Measurements from ENCODE around the gene DLGAP3.

- TF ChIP-seq CTCF (conservative IDR thresholded peaks at IDR 0.05 in 1 of 2, IDR thresholded peaks at IDR 0.05 in 1 of 2; ENCODE audit: extremely low read depth in 1 of 2, insufficient read depth in 1 of 2, low read depth in 1 of 2, low read length in 2 of 2) (no peak), EZH2 (IDR thresholded peaks at IDR 0.05; ENCODE audit: borderline replicate concordance, low read length) (no peak)
Measured at GRCh38 chr1:34899471-34899870, 30.0 kb downstream of the DLGAP3 start.

Measured in mammary epithelial cell (primary cell).